GM21786 (cell line): ENCODE results near the gene HS1BP3.

ENCODE experiments used
- ATAC-seq: cut with Tn5 transposase; IDR thresholded peaks from one replicate; pipeline ENCODE4 v1.9.1; 2021; ENCODE audit not compliant: unreplicated experiment

The HS1BP3 gene

GRCh38 chr2:20650877-20651730 lies at the start of gene HS1BP3:
TSS of gene HS1BP3 (minus strand) at chr2:20651098. CDS start at chr2:20651063, 35 bp downstream.
- ATAC-seq: peak; percentile 94

- ATAC-seq: peak; percentile 41
These were observed 48.2 kb upstream of the HS1BP3 start for GRCh38 chr2:20698916-20699613.

GRCh38 chr2:20697322-20697934 lies 46.5 kb upstream of the HS1BP3 start:
- no peak for ATAC-seq

GRCh38 chr2:20696366-20696765 lies 45.5 kb upstream of the HS1BP3 start:
- ATAC-seq: no peak

- no peak for ATAC-seq
These were observed 42.4 kb upstream of the HS1BP3 start for GRCh38 chr2:20693317-20693716.

- ATAC-seq: no peak
These were observed 41.2 kb upstream of the HS1BP3 start for GRCh38 chr2:20692081-20692480.

GRCh38 chr2:20691076-20691734 lies 40.3 kb upstream of the HS1BP3 start:
- ATAC-seq: no peak

GRCh38 chr2:20689428-20690264 lies 38.7 kb upstream of the HS1BP3 start:
- no peak for ATAC-seq

- ATAC-seq: no peak
These were observed 36.4 kb upstream of the HS1BP3 start for GRCh38 chr2:20687260-20687832.

- no peak for ATAC-seq
These were observed 33.7 kb upstream of the HS1BP3 start for GRCh38 chr2:20684581-20685063.

GRCh38 chr2:20682167-20682920 lies 31.4 kb upstream of the HS1BP3 start:
- ATAC-seq: no peak

GRCh38 chr2:20680744-20681375 lies 30.0 kb upstream of the HS1BP3 start:
- ATAC-seq: no peak

- ATAC-seq: no peak
These were observed 27.9 kb upstream of the HS1BP3 start for GRCh38 chr2:20678780-20679179.

- no peak for ATAC-seq
These were observed 27.1 kb upstream of the HS1BP3 start for GRCh38 chr2:20678086-20678395.

GRCh38 chr2:20677301-20678085 lies 26.6 kb upstream of the HS1BP3 start:
- peak; percentile 19 for ATAC-seq

- ATAC-seq: peak; percentile 38
These were observed 25.7 kb upstream of the HS1BP3 start for GRCh38 chr2:20676353-20677215.

- peak; percentile 51 for ATAC-seq
These were observed 24.9 kb upstream of the HS1BP3 start for GRCh38 chr2:20675701-20676352.
